B cell (primary cell): ENCODE measurements around the gene RTN4RL2. TPM values are rescaled to one million over a fixed set of nuclear protein-coding genes. Genes with fewer than 3 reads are reported as not detected.

ENCODE experiments used
- ATAC-seq: fragments of 200-7000 bp; cut with Tn5 transposase; one replicate; pipeline ENCODE4 v1.10.0; 2021; ENCODE audit warnings: low read depth, mild to moderate bottlenecking, moderate number of reproducible peaks, moderate library complexity
- CTCF ChIA-PET: fragments of 350-600 bp; sonication (Branson Sonifier 250); formaldehyde crosslinking; loops from one replicate; lab custom pipeline; 2021; ENCODE audit warnings: antibody characterized with exemption, inconsistent platforms; lab: Charles Lee
- POLR2A ChIA-PET: fragments of 350-600 bp; sonication (Branson Sonifier 250); formaldehyde crosslinking; loops from one replicate; lab custom pipeline; 2021; ENCODE audit warnings: antibody characterized with exemption; lab: Charles Lee
- DNase-seq: peaks from one replicate; pipeline ENCODE4 v3.0.0; 2013
- H2AFZ ChIP-seq: 2 replicates; pipeline ENCODE4 v1.6.1; 2012; ENCODE audit warnings: mild to moderate bottlenecking, low read depth, low read length; ENCODE audit not compliant: insufficient read depth, poor library complexity, severe bottlenecking
- H3K27ac ChIP-seq, 2 donors: 1 replicate in 1 of 2; 2 replicates in 1 of 2; pipeline ENCODE4 v1.5.1; 2012 to 2013; ENCODE audit warnings: low read length in 2 of 2, mild to moderate bottlenecking in 2 of 2, moderate library complexity in 1 of 2
- H3K27me3 ChIP-seq, 4 experiments: fragments of 200-600 bp in 1 of 4; sonication (generic) in 1 of 4; replicated peaks in 1 of 4; 1 replicate in 2 of 4; 2 replicates in 2 of 4; pipeline versions ENCODE4 v1.6.1 to v1.7.0; 2013 to 2016; ENCODE audit warnings: low read length in 3 of 4, mild to moderate bottlenecking in 2 of 4, mixed read lengths in 1 of 4, moderate library complexity in 1 of 4; ENCODE audit not compliant: insufficient read depth in 4 of 4, control insufficient read depth in 3 of 4; ENCODE audit errors: control extremely low read depth in 1 of 4
- H3K36me3 ChIP-seq, 2 experiments: replicated peaks in 1 of 2; 1 replicate in 1 of 2; 2 replicates in 1 of 2; pipeline versions ENCODE4 v1.6.1 to v1.7.1; 2013; ENCODE audit warnings: low read length in 1 of 2; ENCODE audit not compliant: insufficient read depth in 2 of 2, control insufficient read depth in 1 of 2; ENCODE audit errors: control extremely low read depth in 1 of 2, extremely low read depth in 1 of 2
- H3K4me1 ChIP-seq, 2 donors: fragments of 200-600 bp in 1 of 2; sonication (generic) in 1 of 2; 1 replicate in 1 of 2; 2 replicates in 1 of 2; pipeline versions ENCODE4 v1.5.1 to v1.6.1; 2013 to 2017; ENCODE audit warnings: low read length in 2 of 2; ENCODE audit not compliant: control insufficient read depth in 2 of 2, insufficient read depth in 2 of 2
- H3K4me2 ChIP-seq: replicated peaks from 2 replicates; pipeline ENCODE3; 2012; ENCODE audit warnings: mild to moderate bottlenecking, low read depth, low read length; ENCODE audit not compliant: poor library complexity, severe bottlenecking
- H3K4me3 ChIP-seq, 5 experiments: fragments of 200-600 bp in 1 of 5; sonication (generic) in 1 of 5; 1 replicate in 3 of 5; 2 replicates in 2 of 5; pipeline versions ENCODE4 v1.5.1 to v1.7.0; 2011 to 2016; ENCODE audit warnings: low read length in 4 of 5, mild to moderate bottlenecking in 4 of 5, low read depth in 2 of 5, control low read depth in 1 of 5, moderate library complexity in 1 of 5; ENCODE audit not compliant: insufficient read depth in 1 of 5; ENCODE audit errors: control extremely low read depth in 1 of 5, extremely low read depth in 1 of 5
- H3K79me2 ChIP-seq: fragments of 200-600 bp; sonication (generic); one replicate; pipeline ENCODE4 v1.6.0; 2016; ENCODE audit warnings: low read length; ENCODE audit not compliant: control insufficient read depth, insufficient read depth
- H3K9ac ChIP-seq: fragments of 200-600 bp; sonication (generic); 2 replicates; pipeline ENCODE4 v1.6.1; 2017; ENCODE audit warnings: mild to moderate bottlenecking, low read length, moderate library complexity
- H3K9me3 ChIP-seq, 3 donors: one replicate each; pipeline versions ENCODE4 v1.6.1 to v1.7.1; 2013; ENCODE audit warnings: low read length in 2 of 3; ENCODE audit not compliant: control insufficient read depth in 2 of 3, insufficient read depth in 1 of 3; ENCODE audit errors: control extremely low read depth in 1 of 3
- H4K20me1 ChIP-seq: 2 replicates; pipeline ENCODE4 v1.6.0; 2012; ENCODE audit warnings: mild to moderate bottlenecking, low read length; ENCODE audit not compliant: insufficient read depth, control insufficient read depth, poor library complexity, severe bottlenecking
- H3K27ac Mint-ChIP-seq: one replicate; pipeline ENCODE4 v1.8.0; 2021; ENCODE audit warnings: mixed read lengths
- H3K27me3 Mint-ChIP-seq: one replicate; pipeline ENCODE4 v1.8.0; 2021; ENCODE audit warnings: mixed read lengths
- H3K4me1 Mint-ChIP-seq: one replicate; pipeline ENCODE4 v1.8.0; 2021; ENCODE audit warnings: mixed read lengths
- H3K4me3 Mint-ChIP-seq: one replicate; pipeline ENCODE4 v1.8.0; 2021; ENCODE audit warnings: mixed read lengths
- H3K9me3 Mint-ChIP-seq: one replicate; pipeline ENCODE4 v1.8.0; 2022; ENCODE audit warnings: mixed read lengths; ENCODE audit not compliant: insufficient read depth
- CTCF ChIP-seq: fragments of 200-600 bp; IDR thresholded peaks from one replicate; pipeline ENCODE4 v1.8.0; 2022; ENCODE audit warnings: antibody characterized with exemption, mild to moderate bottlenecking
- EZH2 ChIP-seq: IDR thresholded peaks from 2 replicates; pipeline ENCODE4 v1.6.1; 2012; ENCODE audit warnings: borderline replicate concordance, low read depth, mild to moderate bottlenecking, moderate library complexity, low read length; ENCODE audit not compliant: insufficient read depth, poor library complexity, severe bottlenecking
- WGBS: methylation state at CpG from one replicate; pipeline ENCODE4 v1.1.5; 2013; ENCODE audit warnings: missing lambda C conversion rate; ENCODE audit not compliant: insufficient coverage; 5-methylcytosine and 5-hydroxymethylcytosine counted together
- intact Hi-C: fragments of 100-400 bp; cut with micrococcal nuclease; formaldehyde crosslinking; loops from one replicate; pipeline ENCODE4 v1.10.0; 2022
- polyA plus RNA-seq: library from polyadenylated mRNA; depleted of rRNA; stranded (reverse); fragments of >200 nt; gene quantifications from 2 replicates; pipeline ENCODE4 v1.2.3, GENCODE V29; 2012
- total RNA-seq, 2 donors: library from RNA; stranded (reverse); fragments of 120-200 nt in 1 of 2; gene quantifications; 1 replicate in 1 of 2; 2 replicates in 1 of 2; pipeline versions ENCODE4 v1.2.3 to v1.2.4, GENCODE V29; 2013 to 2022

The RTN4RL2 gene
- total and polyA plus RNA-seq, 2 donors (not counting 1 experiment from before 2014, with no cell fraction given) = 0.12 to 0.13 TPM

GRCh38 chr11:57467508-57468157 is 7.3 kb downstream of the RTN4RL2 start:
- Histone ChIP-seq H3K79me2 (no peaks in the 10 kb centered on the region), H3K4me1 (no peaks in the 10 kb centered on the region), H3K27ac (no peak overlapping the region), H3K4me3 (no peak overlapping the region), H2AFZ (no peak overlapping the region), H3K9me3 (no peaks in the 10 kb centered on the region), H3K36me3 (no peaks in the 10 kb centered on the region), H3K4me2 (no peak overlapping the region), H4K20me1 (no peaks in the 10 kb centered on the region), H3K9ac (no peak overlapping the region), H3K27me3 (no peaks in the 10 kb centered on the region)
- H3K27me3 Mint-ChIP-seq = peaks cover 7% of the 10 kb centered on the region
- H3K4me1 Mint-ChIP-seq = peaks cover 2% of the 10 kb centered on the region
- no peak overlapping the region for H3K27ac Mint-ChIP-seq
- intact Hi-C loops = no loop called here
- 89% methylated on average over 23 of the region's 23 CpGs for WGBS
- ATAC-seq (no peak), DNase-seq (no peak)
- TF ChIP-seq CTCF (no peak), EZH2 (no peak)
- ChIA-PET POLR2A (no interaction called here), CTCF (interaction anchor here (0.6 kb wide), 1 partner anchor 175 kb away, joined by 3 read pairs; no protein-coding TSS in a partner anchor)
- H3K4me3 Mint-ChIP-seq = no peak overlapping the region
- no peaks in the 10 kb centered on the region for H3K9me3 Mint-ChIP-seq

DNA sequence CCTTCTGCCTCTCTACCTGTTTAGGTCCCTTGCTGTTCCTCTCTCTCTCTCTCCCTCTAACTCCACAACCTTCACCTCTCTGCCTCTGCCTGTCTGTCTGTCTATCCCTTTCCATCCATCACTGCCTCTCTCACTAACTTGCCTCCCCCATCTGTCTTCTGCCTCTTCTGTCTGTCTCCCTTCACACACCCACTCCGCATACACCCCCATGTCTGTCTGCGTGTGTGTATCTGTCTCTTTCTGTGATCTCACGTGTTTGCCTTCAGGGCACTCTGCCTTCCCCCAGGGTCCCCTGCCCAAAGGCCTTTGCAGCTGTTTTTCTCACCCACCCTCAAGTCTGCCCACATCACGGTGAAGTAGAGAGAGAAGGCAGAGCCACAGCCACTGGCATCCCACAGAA is 7.9 kb downstream of the RTN4RL2 start:
- no peak overlapping the region for H3K4me2 ChIP-seq
- no peaks in the 10 kb centered on the region for H3K4me1 ChIP-seq
- intact Hi-C loops = no loop called here
- no peaks in the 10 kb centered on the region for H3K36me3 ChIP-seq
- H3K9me3 Mint-ChIP-seq = no peaks in the 10 kb centered on the region
- H3K79me2 ChIP-seq = no peaks in the 10 kb centered on the region
- H4K20me1 ChIP-seq = no peaks in the 10 kb centered on the region
- TF ChIP-seq CTCF (no peak), EZH2 (no peak)
- H3K4me3 ChIP-seq = no peak overlapping the region
- 92% methylated on average over 3 of the region's 4 CpGs for WGBS
- H3K27me3 ChIP-seq = no peaks in the 10 kb centered on the region
- no peak overlapping the region for H3K27ac Mint-ChIP-seq
- no peak overlapping the region for H2AFZ ChIP-seq
- DNase-seq (no peak), ATAC-seq (no peak)
- no peak overlapping the region for H3K4me3 Mint-ChIP-seq
- ChIA-PET CTCF (interaction anchor here (0.6 to 2.4 kb wide), 2 partner anchors 10 to 174 kb away, joined by 3 to 7 read pairs; no protein-coding TSS in a partner anchor), POLR2A (no interaction called here)
- H3K27ac ChIP-seq = no peak overlapping the region
- no peaks in the 10 kb centered on the region for H3K9me3 ChIP-seq
- H3K27me3 Mint-ChIP-seq = peaks cover 4% of the 10 kb centered on the region
- no peaks in the 10 kb centered on the region for H3K4me1 Mint-ChIP-seq
- H3K9ac ChIP-seq = no peak overlapping the region
